AG08396 (cell line): ENCODE data around the gene METTL14.

ENCODE experiments used
- DNase-seq: peaks from one replicate; pipeline ENCODE4 v3.0.0; 2012; ENCODE audit warnings: low spot score, mixed read lengths

Gene METTL14

DNA sequence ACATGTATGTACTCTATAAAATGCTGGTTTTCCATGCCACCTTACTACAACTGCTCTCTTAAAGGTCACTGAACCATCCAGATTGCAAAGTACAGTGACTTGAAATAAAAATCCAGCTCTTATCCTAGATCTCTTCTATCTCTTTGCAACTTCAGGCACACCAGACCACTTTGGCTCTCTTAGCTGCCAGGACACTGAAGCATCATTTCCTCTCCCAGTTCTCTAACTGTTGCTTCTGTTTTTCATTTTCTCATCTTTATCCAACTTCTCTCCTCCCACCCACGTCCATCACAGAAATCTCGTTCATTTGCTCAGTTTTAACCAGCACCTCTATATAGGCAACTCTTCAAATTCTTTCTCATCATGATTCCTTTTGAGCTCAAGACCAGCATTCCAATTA is 74.3 kb downstream of the METTL14 start:
- no peak for DNase-seq

GRCh38 chr4:118760092-118760491 is 74.9 kb downstream of the METTL14 start:
- DNase-seq = no peak

DNA sequence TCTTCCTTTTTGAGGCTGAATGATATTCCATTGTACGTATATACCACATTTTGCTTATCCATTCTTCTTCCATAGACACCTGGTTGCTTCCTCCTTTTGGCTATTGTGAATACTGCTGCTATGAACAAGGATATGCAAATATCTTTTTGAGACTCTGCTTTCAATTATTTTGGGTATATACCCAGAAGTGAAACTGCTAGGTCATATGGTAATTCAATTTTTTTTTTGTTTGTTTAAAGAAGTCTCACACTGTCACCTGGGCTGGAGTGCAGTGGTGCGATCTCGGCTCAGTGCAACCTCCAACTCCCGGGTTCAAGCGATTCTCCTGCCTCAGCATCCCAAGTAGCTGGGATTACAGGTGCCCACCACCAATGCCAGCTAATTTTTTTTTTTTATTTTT is 75.3 kb downstream of the METTL14 start:
- no peak for DNase-seq

DNA sequence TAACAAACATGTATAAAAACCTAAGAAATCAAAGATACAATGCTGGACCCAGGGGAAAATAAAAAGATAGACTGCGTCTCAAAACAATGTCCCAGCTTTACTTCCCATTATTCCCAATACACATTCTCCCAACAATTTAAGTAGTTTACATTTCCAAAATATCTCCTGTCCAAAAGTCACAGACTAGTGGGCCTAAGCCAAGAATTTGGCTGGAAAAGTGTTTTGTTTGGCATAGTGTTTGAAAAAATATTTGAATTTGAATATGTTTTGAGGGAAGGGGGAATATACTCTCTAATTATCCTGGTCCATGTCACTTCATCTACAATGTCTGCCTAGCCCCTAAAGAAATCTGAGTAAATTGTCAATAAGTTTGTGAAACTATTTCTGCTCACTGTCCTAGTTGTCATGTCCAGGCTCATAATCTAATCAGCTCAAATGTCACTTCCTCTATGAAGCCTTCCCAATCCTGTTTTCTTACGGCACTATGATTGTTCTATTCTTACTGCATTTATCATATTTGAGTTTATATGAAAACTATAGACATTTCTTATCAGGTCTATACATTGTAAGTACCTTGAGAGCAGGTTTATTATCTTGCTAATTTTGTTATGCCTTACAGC is 76.3 kb downstream of the METTL14 start:
- DNase-seq = no peak

DNA sequence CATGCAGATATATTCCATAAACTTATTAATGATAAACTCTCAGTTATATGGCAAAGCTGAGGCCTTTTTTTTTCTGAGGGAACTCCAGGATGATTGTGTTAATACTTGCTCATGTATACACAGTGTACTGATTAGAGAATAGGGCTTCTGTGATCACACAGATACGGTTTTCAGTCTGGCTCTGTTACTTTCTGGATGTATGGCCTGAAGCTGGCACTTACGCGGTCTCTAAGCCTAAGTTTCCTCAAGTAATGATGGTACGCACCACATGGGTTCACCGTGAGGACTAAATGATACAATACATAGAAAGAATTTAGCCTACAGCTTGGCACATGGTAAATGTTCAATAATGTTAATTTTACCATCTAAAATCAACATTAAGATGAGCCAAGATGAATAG is 77.0 kb downstream of the METTL14 start:
- DNase-seq = no peak

DNA sequence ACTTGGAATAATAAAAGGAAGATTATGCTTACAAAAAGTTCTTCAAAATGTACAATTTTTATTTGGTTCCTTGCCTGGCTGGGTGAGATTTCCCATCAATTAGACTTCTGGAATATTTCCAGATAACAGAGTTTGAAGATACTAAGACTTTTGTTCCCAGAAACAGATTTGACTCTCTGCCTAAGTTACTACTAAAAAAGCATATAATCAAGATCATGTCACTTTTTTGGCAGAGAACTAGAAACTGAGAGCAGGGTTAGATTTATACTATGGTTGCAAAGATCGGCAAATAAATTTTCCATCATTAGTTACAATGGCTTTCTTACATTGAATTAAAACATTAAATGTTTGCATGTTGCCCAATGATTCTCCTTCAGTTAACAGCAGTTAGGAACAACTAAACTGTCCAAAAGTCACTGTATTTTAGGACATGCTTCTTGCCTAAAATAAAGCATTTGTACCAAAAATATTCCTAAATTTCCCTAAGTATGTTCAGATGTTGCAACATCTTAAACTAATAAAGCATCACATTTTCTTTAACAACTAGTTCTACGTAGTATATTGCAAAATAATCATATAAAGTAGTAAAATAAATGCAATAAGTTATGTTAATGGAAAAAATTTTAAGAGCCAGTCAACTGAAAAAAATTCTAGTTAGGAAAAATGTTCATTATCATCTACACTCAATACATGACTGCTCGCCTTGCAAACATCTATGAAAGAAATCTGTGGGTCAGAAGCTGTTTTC is 77.7 kb downstream of the METTL14 start:
- no peak for DNase-seq
